A549 (cell line): ENCODE data around the gene GPR155.

ENCODE experiments used
- SMC3 ChIP-seq: fragments of >200 bp; sonication (Bioruptor Twin); formaldehyde crosslinking; IDR thresholded peaks from 3 replicates; pipeline ENCODE4 v1.6.1; 2018; ENCODE audit warnings: inconsistent platforms
- SREBF2 ChIP-seq: fragments of 450-650 bp; IDR thresholded peaks from 2 replicates; pipeline ENCODE4 v1.6.1; 2014; ENCODE audit warnings: mild to moderate bottlenecking, moderate library complexity
- TF ChIP-seq, protein P1 (sequence below): fragments of >200 bp; sonication (Bioruptor Twin); formaldehyde crosslinking; IDR thresholded peaks from 3 replicates; pipeline ENCODE4 v1.5.1; 2016

DNA sequence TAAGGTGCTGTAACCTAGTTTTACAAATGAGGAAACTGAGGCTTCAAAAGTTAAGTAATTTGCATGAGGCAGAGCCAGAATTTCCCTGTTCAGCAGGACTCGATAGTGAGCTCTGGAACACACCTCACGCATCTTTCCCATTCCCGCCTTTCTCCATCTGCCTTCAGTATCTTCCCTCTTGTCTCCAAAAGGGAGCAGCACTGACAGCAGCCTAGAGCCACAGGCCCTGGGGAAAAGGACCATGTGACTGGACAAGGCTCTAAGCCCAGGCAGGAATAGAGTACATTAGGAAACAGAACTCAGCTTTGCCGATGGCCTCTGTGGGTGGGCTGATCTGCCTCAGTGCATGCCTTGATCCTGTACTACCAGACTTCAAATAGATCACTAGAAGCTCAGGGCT is 21.5 kb downstream of the GPR155 start:
- TF ChIP-seq, protein P1, sequence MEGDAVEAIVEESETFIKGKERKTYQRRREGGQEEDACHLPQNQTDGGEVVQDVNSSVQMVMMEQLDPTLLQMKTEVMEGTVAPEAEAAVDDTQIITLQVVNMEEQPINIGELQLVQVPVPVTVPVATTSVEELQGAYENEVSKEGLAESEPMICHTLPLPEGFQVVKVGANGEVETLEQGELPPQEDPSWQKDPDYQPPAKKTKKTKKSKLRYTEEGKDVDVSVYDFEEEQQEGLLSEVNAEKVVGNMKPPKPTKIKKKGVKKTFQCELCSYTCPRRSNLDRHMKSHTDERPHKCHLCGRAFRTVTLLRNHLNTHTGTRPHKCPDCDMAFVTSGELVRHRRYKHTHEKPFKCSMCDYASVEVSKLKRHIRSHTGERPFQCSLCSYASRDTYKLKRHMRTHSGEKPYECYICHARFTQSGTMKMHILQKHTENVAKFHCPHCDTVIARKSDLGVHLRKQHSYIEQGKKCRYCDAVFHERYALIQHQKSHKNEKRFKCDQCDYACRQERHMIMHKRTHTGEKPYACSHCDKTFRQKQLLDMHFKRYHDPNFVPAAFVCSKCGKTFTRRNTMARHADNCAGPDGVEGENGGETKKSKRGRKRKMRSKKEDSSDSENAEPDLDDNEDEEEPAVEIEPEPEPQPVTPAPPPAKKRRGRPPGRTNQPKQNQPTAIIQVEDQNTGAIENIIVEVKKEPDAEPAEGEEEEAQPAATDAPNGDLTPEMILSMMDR: no peak
- TF ChIP-seq SMC3: no peak
- no peak for TF ChIP-seq SREBF2
